IPS-20b (cell line): ENCODE measurements around the gene COL9A3.
A peak's percentile ranks its signal among the peaks of the same experiment; 100 is the strongest.

ENCODE experiments used
- H3K27ac ChIP-seq: one replicate; pipeline ENCODE4 v1.5.1; 2013; ENCODE audit warnings: low read length
- H3K27me3 ChIP-seq: 2 replicates; pipeline ENCODE4 v1.6.1; 2013; ENCODE audit warnings: mild to moderate bottlenecking, low read length, inconsistent platforms; ENCODE audit not compliant: insufficient read depth
- H3K36me3 ChIP-seq: 2 replicates; pipeline ENCODE4 v1.6.1; 2013; ENCODE audit warnings: low read depth, mild to moderate bottlenecking, inconsistent platforms, low read length, moderate library complexity; ENCODE audit not compliant: insufficient read depth
- H3K4me1 ChIP-seq: 2 replicates; pipeline ENCODE4 v1.6.1; 2013; ENCODE audit warnings: mild to moderate bottlenecking, control low read depth, inconsistent platforms, low read length, moderate library complexity; ENCODE audit not compliant: insufficient read depth
- H3K4me3 ChIP-seq: 2 replicates; pipeline ENCODE4 v1.5.1; 2013; ENCODE audit warnings: mild to moderate bottlenecking, low read length, inconsistent platforms
- H3K9ac ChIP-seq: 2 replicates; pipeline ENCODE4 v1.6.1; 2013; ENCODE audit warnings: low read depth, mild to moderate bottlenecking, inconsistent platforms, low read length, moderate library complexity
- H3K9me3 ChIP-seq: 2 replicates; pipeline ENCODE4 v1.6.1; 2013; ENCODE audit warnings: mild to moderate bottlenecking, low read depth, low read length, inconsistent platforms; ENCODE audit not compliant: insufficient read depth

COL9A3 gene

GRCh38 chr20:62808211-62808865 lies 8.5 kb upstream of the COL9A3 start:
- Histone ChIP-seq H3K9me3 (no peaks in the 10 kb centered on the region), H3K27ac (no peak overlapping the region), H3K9ac (no peak overlapping the region), H3K27me3 (peaks cover 10% of the 10 kb centered on the region), H3K4me3 (no peak overlapping the region), H3K4me1 (peaks cover 3% of the 10 kb centered on the region; the same call in 1 of the 2 replicates), H3K36me3 (peaks cover 21% of the 10 kb centered on the region)

- no peaks in the 10 kb centered on the region for H3K27me3 ChIP-seq
- H3K4me1 ChIP-seq = no peaks in the 10 kb centered on the region
- H3K9me3 ChIP-seq = no peaks in the 10 kb centered on the region
- H3K36me3 ChIP-seq = peaks cover 21% of the 10 kb centered on the region
- no peak overlapping the region for H3K27ac ChIP-seq
- no peak overlapping the region for H3K4me3 ChIP-seq
- H3K9ac ChIP-seq = no peak overlapping the region
These were observed 7.1 kb upstream of the COL9A3 start for GRCh38 chr20:62809530-62810428.

- H3K36me3 ChIP-seq = peaks cover 21% of the 10 kb centered on the region
- H3K4me1 ChIP-seq = peaks cover 5% of the 10 kb centered on the region; the same call in 1 of the 2 replicates
These were observed 5.5 kb upstream of the COL9A3 start for GRCh38 chr20:62811320-62811719.

GRCh38 chr20:62811720-62812119 lies 5.1 kb upstream of the COL9A3 start:
- Histone ChIP-seq H3K27me3 (peaks cover 18% of the 10 kb centered on the region), H3K4me1 (peaks cover 5% of the 10 kb centered on the region; the same call in 1 of the 2 replicates), H3K4me3 (no peak overlapping the region), H3K36me3 (peaks cover 21% of the 10 kb centered on the region), H3K9me3 (no peaks in the 10 kb centered on the region), H3K9ac (no peak overlapping the region), H3K27ac (no peak overlapping the region)

More at GRCh38 chr20:62811320-62811719, 5.5 kb upstream of the COL9A3 start:
- no peak overlapping the region for H3K9ac ChIP-seq
- peaks cover 14% of the 10 kb centered on the region for H3K27me3 ChIP-seq
- H3K27ac ChIP-seq = no peak overlapping the region
- H3K9me3 ChIP-seq = no peaks in the 10 kb centered on the region
- no peak overlapping the region for H3K4me3 ChIP-seq

GRCh38 chr20:62812181-62812906 lies 4.5 kb upstream of the COL9A3 start:
- H3K36me3 ChIP-seq = peaks cover 21% of the 10 kb centered on the region
- H3K27ac ChIP-seq = no peak overlapping the region
- H3K9ac ChIP-seq = no peak overlapping the region
- H3K27me3 ChIP-seq = peaks cover 21% of the 10 kb centered on the region
- H3K4me1 ChIP-seq = peaks cover 5% of the 10 kb centered on the region; the same call in 1 of the 2 replicates
- H3K4me3 ChIP-seq = no peak overlapping the region
- H3K9me3 ChIP-seq = no peaks in the 10 kb centered on the region

GRCh38 chr20:62812907-62813200 lies 4.0 kb upstream of the COL9A3 start:
- peaks cover 26% of the 10 kb centered on the region for H3K27me3 ChIP-seq
- no peak overlapping the region for H3K27ac ChIP-seq
- H3K4me1 ChIP-seq = peaks cover 5% of the 10 kb centered on the region; the same call in 1 of the 2 replicates
- H3K4me3 ChIP-seq = no peak overlapping the region
- no peaks in the 10 kb centered on the region for H3K9me3 ChIP-seq
- H3K36me3 ChIP-seq = peaks cover 21% of the 10 kb centered on the region
- H3K9ac ChIP-seq = no peak overlapping the region

- H3K27ac ChIP-seq = no peak overlapping the region
- peaks cover 30% of the 10 kb centered on the region for H3K27me3 ChIP-seq
- H3K9ac ChIP-seq = no peak overlapping the region
- H3K4me1 ChIP-seq = peaks cover 5% of the 10 kb centered on the region; the same call in 1 of the 2 replicates
- H3K36me3 ChIP-seq = peaks cover 21% of the 10 kb centered on the region
- H3K4me3 ChIP-seq = no peak overlapping the region
- H3K9me3 ChIP-seq = no peaks in the 10 kb centered on the region
These were observed 3.3 kb upstream of the COL9A3 start for GRCh38 chr20:62813588-62813987.

- Histone ChIP-seq H3K9ac (no peak overlapping the region), H3K36me3 (peaks cover 17% of the 10 kb centered on the region), H3K4me3 (no peak overlapping the region), H3K27me3 (peaks cover 30% of the 10 kb centered on the region), H3K4me1 (peaks cover 5% of the 10 kb centered on the region; the same call in 1 of the 2 replicates), H3K27ac (no peak overlapping the region), H3K9me3 (no peaks in the 10 kb centered on the region)
These were observed 2.7 kb upstream of the COL9A3 start for GRCh38 chr20:62814060-62814708.

- Histone ChIP-seq H3K4me1 (peaks cover 5% of the 10 kb centered on the region; the same call in 1 of the 2 replicates), H3K4me3 (no peak overlapping the region), H3K36me3 (peaks cover 12% of the 10 kb centered on the region), H3K9me3 (no peaks in the 10 kb centered on the region), H3K27me3 (peaks cover 30% of the 10 kb centered on the region), H3K27ac (no peak overlapping the region), H3K9ac (no peak overlapping the region)
These were observed 2.2 kb upstream of the COL9A3 start for GRCh38 chr20:62814709-62815065.

GRCh38 chr20:62815066-62815991 lies 1.5 kb upstream of the COL9A3 start:
- Histone ChIP-seq H3K36me3 (peaks cover 6% of the 10 kb centered on the region; the same call in 1 of the 2 replicates), H3K9me3 (no peaks in the 10 kb centered on the region), H3K4me1 (peaks cover 5% of the 10 kb centered on the region; the same call in 1 of the 2 replicates), H3K4me3 (peak overlapping the region; percentile 73), H3K9ac (peak overlapping the region; percentile 60; the same call in 1 of the 2 replicates), H3K27ac (peak overlapping the region; percentile 18), H3K27me3 (peaks cover 30% of the 10 kb centered on the region)
